Cerebellar cortex (tissue), 1 donor: Measurements from ENCODE around the gene NOXA1.

Experiments
- DNase-seq: peaks from one replicate; pipeline ENCODE4 v3.0.0-alpha.2; 2015; ENCODE audit warnings: low spot score

NOXA1 gene

DNA sequence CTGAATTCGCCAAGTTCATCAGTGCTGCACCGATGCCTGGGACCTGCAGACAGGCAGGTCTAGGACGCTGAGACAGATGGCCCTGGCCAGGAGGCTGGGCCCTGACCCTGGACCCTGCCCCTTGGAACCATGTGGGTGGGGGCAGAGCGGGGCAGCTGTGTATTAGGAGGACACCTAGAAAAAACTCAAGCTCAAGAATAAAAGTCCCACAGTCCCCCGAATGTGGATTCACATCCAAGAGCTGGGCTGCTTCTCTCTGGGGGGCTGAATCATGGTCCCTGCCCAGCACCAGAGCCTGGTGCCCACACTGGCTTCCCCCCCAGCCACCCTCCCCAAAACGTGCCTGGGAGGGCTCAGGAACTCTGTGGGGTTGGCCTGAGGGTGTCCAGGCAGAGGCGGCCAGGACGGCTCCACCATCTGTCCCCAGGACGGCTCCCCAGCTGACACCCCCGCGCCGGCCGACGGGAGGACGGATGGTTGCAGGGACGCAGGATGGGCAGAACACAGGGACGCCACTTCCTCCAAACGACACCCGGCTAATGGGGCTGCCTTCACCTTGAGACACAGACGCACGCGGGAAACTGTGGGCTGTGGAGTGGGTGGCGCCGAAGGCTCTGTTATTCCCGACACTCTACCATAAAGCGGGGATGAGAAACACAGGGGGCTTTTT, 35.2 kb upstream of the NOXA1 start:
- DNase-seq, result no peak

DNA sequence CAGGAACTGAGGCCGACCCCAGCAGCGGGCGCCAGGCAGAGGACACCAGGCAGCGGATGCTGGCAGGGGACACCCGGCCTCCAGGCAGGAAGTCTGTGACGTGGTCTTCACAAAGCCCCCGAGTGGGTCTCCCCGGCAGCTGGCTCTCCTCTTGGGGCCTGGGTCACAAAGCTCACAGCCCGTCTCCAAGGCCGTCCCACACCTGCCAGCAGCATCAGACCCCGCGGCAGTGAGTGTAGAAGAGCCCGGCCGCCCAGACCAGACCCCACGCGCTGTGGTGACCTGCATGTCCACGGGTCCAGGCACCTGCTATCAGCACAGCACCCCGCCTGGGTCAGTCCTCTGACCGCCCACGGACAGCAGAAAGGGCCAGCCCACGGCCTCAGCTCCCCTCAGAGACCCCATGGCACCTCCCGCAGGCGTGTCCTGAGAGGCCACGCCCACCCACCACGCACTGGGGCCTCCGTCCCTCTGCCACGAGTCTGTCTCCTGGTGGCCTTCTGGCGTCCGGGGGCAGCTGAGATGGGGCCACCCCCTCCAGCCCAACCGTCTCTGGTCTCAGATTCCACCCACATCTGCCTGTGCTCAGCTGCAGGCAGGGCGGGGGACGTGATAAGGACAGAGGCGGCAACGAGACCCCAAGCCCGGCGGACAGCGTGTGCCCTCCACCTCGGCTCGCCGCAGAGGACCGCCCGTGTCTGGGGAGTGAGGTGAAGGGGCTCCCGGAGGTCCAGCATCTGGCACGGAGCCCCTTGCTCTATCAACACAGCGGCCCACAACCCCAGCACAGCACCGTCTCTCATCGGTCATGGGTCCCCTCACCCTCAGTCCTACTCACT, 34.4 kb upstream of the NOXA1 start:
- no peak for DNase-seq

DNA sequence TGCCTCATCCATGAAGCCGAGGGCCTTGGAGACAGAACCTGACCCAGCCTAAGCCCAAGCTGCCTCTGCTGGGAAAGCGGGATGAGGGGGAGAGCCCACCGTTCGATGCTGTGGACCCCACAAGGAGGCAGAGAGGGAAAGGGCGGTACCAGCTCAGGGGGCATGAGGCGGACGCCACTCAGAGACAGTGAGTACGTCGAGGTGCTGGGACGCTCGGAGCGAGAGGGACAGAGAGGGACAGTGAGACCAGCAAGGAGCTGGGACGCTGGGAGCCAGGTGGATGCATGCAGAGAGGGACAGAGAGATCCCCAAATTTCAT, 33.8 kb upstream of the NOXA1 start:
- DNase-seq, result no peak

DNA sequence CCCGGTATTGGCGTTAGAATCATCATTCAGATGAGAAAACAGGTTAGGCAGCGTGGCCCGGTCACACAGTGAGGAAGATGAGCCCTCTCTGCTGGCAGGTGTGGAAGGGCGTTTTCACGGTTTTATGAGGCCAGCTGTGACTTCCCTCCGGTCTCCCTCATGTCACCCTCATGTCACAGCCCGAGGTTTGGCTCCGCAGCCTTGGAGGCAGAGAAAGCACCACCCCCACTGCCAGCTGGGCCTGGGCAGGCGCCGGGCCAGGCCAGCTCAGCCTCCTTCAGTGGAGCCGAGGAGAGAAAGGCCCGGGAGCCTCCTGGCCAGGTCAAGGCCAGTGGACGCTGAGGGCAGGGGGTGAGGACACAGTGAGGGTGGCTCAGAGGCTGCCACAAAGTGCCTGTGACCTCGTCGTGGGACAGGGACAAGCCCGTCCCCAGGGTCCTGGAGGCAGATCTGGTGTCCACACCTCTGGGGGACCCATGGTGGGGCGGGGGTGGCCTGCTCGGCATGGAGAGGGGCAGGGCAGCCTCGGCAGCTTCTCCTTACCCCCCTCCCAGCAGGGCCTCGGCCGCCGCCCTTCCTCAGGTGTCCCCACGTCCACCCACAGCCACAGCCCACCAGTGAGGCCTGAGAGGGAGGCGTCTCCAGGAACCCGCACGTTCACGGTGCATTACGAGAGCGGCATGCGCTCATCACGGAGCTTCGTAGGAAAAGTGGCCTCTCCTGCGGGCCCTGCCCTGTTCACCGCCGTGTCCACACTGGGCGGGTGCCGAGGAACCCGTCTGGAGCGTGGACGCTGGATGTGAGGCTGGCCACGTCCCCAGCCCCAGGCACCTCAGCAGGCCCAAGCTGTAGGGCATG, 32.4 kb upstream of the NOXA1 start:
- DNase-seq, result no peak

DNA sequence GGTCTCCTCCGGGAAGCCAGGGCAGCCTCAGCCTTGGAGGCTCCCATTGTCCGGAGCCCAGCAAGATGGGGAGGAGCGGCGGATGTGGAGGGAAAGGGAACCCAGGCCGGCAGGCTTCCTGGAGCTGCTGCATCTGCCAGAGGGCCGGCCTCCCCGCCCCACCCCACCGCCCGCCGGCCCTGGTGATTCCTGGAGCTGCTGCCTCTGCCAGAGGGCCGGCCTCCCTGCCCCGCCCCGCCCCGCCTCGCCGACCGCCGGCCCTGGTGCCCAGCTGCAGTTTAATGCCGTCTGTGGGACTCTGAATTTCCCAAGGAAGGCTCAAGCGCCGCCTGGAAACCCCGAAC, 31.8 kb upstream of the NOXA1 start:
- no peak for DNase-seq

DNA sequence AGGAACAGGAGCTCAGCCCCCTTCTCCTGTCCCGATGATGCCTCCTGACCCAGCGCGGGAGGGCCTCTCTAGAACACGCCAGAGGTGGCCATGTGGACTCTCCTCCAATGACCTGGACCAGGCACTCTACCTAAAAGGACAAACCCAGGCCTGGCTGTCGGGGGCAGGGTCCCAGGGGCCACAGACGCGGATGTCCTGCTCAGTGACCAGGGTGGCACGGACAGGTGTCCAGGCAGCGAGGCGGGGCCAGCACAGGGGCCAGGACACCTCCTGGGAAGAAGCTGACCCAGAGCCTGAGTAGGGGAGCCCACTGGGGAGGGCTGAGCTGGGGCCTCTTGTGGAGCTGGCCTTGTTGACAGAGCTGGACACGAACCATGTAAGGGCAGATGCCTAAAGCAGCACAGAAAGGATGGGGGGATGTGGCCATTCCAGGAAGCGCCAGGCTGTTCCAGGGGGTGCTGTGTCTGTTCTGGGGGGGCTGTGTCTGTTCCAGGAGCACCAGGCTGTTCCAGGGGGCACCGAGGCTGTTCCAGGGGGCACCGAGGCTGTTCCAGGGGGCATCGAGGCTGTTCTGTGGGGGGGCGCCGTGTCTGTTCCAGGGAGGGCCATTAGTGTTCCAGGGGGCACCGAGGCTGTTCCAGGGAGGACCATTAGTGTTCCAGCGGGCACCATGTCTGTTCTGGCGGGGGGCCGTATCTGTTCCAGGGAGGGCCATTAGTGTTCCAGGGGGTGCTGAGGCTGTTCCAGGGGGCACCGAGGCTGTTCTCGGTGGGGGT, 30.8 kb upstream of the NOXA1 start:
- no peak for DNase-seq

DNA sequence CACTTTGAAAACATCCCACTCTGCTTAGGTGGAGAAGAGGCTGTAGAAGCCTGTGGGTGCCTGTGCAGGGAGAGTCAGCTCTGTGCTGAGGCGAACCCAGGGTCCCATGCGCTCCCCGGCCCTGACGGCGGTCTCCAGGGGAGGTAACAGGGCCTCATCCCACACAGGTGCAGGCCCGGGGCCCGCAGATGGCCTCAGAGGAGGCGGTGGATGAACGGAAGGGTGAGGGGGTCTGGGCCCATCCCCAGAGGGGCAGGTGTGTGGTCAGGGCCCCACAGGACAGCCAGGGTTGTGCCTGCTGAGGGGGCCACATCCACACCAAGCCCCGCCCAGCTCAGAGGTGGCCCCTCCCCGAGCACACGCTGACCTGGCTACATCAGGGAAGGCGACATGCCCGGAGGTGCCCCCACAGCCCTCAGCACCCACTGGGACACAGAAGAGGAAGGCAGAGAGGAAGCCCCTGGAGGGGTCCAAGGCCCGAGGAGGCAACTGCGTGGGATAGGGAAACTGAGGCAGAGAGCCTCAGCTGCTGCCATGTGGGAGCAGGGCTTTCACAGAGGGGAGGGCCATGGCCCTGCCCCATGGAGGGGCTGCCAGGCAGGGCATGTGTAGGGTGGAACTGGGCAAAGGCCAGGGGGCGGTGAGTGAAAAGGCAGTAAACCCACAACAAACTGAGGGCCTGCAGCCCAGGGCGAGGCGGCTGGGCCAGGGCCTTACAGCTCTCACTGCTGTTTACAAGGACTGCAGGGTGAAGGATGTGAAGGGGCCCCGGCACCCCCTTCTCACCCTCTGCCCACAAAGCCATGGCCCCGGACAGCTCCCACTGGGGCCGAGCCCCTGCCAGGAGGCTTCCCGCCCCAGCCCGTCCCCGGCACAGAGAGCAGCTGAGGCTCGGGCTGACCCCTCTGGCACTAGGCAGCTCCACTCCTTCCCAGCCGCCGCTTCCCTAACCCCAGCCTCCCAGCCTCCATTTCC, 29.7 kb upstream of the NOXA1 start:
- no peak for DNase-seq

DNA sequence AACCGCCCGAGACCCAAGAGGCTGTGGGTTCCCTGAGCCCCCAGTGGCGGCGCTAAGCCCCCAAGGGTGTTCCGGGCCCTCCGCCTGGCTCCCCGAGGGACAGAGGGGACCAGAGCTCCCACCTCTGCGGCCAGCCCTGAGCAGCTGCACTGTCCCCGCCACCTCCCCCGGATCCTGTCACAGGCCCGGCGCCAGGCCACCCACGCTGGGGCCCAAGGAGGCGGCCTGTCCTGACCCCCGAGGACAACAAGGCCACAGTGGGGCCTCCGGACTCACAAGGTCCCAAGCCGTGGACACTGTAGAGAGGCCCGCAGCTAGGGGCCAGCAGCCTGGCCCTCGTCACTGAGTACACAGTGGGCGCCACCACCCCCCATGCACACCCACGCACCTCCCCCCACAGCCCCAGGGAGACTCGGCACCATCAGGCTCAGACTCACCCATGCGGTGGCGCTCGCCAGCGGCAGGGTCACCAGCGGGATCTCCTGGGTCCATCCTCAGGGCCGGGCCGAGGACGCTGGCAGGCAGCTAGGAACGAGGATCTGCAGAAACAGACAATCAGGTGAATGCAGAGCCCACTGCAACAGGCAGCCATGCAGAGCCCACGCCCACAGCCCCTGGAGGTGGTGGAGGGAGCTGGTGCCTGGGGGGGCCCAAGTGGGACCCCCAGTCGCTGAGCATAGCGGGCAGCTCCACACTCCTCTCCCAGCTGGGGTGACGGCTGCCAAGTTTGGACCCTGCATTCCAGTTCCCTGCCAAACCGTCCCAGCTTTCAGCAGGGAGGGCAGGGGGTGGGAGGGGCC, 28.1 kb upstream of the NOXA1 start:
- no peak for DNase-seq

DNA sequence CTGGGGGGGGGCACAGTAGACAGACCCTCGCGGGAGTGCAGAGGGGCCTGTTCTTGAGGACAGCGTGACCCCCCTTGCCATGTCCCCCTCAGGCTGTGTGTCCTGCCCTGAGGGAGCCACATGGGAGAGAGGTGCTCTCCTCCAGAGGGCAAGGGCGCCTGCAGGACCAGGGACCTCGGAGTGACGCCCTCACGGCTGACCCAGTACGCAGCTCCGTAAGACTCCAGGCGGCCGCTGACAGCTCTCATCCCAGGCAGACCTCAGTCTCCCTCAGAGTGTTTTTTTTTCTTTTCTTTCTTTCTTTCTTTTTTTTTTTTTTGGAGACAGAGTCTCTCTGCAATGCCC, 27.6 kb upstream of the NOXA1 start:
- DNase-seq, result no peak

DNA sequence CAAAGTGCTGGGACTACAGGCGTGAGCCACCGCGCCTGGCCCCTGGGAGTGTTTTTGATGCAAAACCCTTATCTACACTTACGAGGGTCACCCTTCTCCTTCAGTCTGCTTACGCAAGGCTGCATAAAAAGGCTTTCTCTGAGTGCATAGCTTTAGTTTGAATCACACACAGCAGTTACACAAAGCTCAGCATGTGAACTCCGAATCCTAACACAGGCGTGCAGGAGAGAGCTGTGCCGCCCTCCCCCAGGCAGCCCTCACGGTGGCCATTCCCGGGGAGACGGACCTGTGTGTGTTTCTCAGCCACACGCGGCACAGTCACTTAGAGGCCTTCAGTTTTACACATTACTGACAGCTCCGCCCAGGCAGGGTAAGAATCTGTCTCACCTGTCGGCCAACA, 27.0 kb upstream of the NOXA1 start:
- no peak for DNase-seq

DNA sequence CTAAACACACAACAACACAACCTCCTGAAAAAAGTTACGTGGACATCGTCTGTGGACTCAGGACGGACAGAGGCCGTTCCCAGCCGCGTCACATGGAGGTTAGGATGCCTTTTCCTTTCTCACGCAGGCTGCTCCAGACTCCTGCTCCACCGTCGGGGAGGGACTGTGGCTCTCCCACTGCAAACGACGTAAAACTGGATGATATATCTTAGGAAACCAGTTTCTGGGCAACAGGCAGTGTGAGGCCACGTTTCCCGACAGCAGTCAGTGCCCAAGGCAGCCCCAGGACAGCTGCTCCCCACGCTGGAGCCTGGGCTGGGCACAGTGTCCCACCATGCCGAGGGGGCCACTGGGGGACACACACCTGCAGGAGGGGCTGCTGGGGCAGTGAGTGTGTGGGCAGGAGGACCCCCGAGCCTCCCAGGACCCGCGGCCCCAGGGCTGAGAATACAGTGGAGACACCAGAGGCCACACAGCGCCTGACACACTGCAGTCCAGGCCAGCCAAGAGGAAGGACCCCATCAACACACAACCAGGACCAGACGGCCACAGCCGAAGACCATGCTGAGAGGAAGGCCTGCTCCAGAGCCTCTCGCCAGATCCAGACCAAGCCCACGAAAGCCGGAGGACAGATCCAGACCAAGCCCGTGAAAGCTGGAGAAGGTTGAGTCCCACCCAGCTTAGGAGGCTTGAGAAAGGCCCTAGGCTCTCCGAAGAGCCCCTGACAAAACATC, 26.4 kb upstream of the NOXA1 start:
- no peak for DNase-seq

DNA sequence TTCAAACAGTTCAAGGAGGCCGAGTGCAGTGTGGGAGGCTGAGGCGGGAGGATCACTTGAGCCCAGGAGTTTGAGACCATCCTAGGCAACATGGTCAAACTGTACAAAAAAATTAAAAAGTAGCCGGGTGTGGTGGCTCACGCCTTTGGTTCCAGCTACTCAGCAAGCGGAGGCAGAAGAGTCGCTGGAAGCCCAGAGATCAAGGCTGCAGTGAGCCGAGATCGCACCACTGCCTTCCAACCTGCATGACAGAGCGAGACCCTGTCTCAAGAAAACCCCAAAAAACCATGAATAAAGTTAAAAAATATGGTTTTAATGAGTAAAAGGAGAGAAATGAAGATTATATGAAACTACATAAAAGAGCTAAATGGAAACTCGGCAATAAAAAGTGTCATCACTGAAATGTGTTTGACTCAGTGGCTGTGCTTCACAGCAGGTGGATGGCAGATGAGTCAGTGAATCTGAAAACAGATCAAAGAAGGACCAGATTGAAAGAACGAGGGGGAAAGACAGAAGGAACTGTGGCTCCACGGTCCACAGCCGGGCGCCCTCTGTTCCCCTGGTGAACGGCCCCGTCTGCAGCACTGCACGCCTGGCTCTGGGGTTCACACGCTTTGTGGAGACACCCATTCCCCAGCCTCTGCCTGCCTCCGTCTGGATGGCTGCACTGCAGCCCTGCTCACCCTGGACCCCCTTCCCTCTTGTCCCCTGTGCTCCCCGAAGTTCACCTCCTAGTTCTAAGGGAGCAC, 25.3 kb upstream of the NOXA1 start:
- DNase-seq, result no peak

DNA sequence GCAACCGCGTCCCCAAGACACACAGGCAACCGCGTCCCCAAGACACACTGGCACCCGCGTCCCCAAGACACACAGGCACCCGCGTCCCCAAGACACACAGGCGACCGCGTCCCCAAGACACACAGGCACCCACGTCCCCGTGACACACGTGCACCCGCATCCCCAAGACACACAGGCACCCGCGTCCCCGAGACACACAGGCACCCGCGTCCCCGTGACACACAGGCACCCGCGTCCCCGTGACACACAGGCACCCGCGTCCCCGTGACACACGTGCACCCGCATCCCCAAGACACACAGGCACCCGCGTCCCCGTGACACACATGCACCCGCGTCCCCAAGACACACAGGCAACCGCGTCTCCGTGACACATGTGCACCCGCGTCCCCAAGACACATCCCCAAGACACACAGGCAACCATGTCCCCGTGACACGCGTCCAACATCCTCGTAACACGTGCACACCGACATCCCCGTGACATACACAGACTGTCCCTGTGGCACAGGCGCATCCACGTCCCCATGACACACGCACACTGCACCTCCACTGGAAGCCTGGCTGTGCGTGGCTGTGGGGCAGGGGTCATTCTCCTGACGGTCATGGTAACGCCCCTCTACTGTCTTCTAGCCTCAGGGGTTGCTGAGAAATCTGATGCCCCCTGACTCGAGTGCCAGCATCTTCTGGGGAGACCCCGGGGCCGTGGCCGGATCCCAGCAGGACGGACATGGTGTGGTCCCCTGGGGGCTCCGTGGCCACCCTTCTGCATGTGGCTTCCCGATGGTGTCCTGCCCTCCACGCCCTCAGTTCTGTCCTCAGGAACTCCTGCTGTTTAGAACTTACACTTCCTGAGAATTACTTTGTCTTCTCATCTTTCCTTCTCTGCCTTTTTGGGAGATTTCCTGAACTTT, 24.4 kb upstream of the NOXA1 start:
- no peak for DNase-seq

DNA sequence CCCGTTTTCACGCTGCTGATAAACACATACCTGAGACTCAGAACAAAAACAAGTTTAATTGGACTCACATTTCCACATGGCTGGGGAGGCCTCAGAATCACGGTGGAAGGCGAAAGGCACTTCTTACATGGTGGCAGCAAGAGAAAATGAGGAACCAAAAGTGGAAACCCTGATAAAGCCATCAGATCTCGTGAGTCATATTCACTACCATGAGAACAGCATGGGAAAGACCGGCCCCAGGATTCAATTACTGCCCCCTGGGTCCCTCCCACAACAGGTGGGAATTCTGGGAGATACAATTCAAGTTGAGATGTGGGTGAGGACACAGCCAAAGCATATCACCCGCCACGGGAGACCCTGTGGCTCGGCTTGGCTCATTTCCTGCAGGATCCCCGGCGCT, 20.4 kb upstream of the NOXA1 start:
- DNase-seq, result no peak

DNA sequence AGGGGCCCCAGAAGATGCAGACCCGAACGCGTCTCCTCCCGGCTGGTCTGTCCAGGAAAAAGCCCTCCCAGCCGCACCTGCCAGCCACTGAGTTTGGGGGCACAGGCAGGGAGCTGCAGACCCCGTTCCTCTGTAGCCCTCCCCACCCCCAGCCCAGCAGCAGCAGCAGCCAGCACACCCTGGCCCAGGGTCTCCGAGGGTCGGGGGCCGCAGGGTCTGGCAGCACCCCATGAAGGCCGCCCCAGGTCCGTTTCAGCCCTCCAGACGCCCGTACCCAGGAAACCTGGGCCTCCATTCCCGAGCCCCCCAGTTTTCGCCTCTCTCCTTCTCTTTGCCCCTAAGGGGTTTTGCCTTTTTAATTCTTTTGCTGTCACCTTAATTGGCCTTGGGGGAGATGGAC, 19.9 kb upstream of the NOXA1 start:
- no peak for DNase-seq

DNA sequence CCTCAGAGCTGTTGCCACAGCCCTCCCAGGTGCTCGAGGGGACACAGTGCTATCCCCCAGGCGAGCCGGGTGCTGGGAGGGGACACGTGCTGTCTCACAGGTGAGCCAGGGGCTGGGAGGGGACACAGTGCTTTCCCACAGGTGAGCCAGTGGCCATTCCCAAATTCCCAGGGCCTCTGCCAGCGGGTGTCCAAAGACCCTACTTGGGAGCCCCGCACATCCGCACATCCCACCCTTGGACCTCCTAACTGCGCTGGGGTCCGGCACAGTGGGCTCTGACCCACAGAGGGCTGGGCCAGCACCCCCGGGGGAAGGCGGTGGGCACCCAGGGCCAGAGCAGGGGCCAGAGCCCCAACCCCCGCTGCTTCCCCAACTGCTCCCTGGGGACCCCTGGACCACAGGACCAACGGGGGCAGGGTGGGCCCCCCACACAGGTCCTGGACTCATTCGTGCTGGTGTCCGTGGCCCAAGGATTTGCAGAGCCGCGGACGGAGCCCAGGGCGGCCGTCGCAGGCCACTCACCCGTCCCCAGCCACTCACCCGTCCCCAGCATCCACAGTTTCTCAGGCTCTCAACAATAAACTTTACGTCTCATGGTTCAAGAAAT, 18.1 kb upstream of the NOXA1 start:
- DNase-seq, result no peak

DNA sequence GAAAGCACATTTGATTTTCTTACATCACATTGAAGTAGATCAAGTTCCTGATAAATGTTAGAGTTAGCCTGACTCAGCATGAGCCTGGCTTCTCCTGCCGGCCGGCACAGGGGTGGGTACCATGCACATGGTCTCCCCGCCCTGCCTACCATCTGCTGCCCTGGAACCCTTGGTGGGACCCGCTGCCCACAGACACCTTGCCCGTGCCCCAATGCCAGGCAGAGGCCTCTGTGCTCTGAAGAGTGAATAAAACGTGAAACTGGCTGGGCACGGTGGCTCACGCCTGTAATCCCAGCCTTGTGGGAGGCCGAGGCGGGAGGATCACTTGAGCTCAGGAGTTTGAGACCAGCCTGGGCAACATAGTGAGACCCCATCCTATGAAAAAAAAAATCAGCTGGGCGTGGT, 17.5 kb upstream of the NOXA1 start:
- DNase-seq, result no peak
